Measurements from ENCODE around the gene APOBEC3A. TPM values are rescaled to one million over a fixed set of nuclear protein-coding genes. Genes with fewer than 3 reads are reported as not detected.

The APOBEC3A gene
- total and polyA plus RNA-seq, 2 of the 13 experiments (the other 11 are each of a cell fraction or from before 2014, with no cell fraction given): not detected

DNA sequence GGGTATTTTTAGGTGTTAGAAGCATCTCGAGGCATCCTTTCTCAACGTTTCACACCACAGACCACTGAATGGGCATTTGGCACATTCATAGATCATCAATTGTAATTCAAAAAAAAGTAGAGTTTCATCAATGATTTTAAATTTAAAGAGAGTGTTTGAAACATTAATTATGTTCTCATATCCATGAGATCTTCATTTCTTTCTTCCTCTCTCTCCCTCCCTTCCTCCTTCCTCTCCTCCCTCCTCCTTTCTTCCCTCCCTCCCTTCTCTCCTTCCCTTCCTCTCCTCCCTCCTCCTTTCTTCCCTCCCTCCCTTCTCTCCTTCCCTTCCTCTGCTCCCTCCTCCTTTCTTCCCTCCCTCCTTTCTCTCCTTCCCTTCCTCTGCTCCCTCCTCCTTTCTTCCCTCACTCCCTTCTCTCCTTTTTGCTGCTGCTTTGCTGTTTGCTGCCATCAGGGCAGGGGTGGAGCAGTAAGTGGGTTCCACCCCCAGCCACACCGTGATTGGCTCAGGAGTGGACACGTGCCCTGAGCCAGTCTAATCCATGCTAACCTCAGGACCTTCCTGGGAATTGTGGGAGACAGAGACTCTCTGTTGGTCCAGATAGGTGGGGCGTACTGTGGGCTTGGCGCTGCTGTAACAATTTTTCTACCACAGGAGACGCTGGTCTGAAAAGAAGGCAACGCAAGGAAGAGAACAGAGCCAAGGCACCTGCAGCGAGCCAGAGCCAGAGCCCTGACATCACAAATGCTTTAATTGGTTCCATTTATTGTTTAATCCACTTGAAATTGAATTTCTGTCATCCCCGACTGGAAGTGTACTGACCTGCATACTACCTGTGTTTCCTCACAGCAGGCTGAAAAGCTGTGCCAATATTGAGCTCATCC, 33.7 kb upstream of the APOBEC3A start (continued):
- TF ChIP-seq, protein P1, sequence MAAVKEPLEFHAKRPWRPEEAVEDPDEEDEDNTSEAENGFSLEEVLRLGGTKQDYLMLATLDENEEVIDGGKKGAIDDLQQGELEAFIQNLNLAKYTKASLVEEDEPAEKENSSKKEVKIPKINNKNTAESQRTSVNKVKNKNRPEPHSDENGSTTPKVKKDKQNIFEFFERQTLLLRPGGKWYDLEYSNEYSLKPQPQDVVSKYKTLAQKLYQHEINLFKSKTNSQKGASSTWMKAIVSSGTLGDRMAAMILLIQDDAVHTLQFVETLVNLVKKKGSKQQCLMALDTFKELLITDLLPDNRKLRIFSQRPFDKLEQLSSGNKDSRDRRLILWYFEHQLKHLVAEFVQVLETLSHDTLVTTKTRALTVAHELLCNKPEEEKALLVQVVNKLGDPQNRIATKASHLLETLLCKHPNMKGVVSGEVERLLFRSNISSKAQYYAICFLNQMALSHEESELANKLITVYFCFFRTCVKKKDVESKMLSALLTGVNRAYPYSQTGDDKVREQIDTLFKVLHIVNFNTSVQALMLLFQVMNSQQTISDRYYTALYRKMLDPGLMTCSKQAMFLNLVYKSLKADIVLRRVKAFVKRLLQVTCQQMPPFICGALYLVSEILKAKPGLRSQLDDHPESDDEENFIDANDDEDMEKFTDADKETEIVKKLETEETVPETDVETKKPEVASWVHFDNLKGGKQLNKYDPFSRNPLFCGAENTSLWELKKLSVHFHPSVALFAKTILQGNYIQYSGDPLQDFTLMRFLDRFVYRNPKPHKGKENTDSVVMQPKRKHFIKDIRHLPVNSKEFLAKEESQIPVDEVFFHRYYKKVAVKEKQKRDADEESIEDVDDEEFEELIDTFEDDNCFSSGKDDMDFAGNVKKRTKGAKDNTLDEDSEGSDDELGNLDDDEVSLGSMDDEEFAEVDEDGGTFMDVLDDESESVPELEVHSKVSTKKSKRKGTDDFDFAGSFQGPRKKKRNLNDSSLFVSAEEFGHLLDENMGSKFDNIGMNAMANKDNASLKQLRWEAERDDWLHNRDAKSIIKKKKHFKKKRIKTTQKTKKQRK (IDR thresholded peaks at IDR 0.05; ENCODE audit: low read length): no peak
- TF ChIP-seq CBX1 (IDR thresholded peaks at IDR 0.05; ENCODE audit: low read depth): peak; percentile 40
- peak; percentile 80 for TF ChIP-seq ZNF143 (CRISPR knock-in tag; IDR thresholded peaks at IDR 0.05)
- no peak for TF ChIP-seq XBP1 (CRISPR knock-in tag; IDR thresholded peaks at IDR 0.05)
- no peak for TF ChIP-seq HOXA5 (CRISPR knock-in tag; IDR thresholded peaks at IDR 0.05)
- TF ChIP-seq ZNF883 (CRISPR knock-in tag; IDR thresholded peaks at IDR 0.05; ENCODE audit: not compliant biosample characterization): no peak
- TF ChIP-seq MAFF (IDR thresholded peaks at IDR 0.05; ENCODE audit: low read depth, low read length): no peak
- TF ChIP-seq, protein P2, sequence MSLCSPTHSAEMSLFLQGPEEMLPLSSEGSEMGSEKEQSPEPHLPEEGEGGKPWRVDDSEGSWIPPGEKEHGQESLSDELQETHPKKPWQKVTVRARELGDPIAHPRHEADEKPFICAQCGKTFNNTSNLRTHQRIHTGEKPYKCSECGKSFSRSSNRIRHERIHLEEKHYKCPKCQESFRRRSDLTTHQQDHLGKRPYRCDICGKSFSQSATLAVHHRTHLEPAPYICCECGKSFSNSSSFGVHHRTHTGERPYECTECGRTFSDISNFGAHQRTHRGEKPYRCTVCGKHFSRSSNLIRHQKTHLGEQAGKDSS (CRISPR knock-in tag; IDR thresholded peaks at IDR 0.05; ENCODE audit: borderline replicate concordance, low read depth): 0 out of 2 replicates have a peak, but pooled peaks have one; percentile 21
- TF ChIP-seq, protein P3, sequence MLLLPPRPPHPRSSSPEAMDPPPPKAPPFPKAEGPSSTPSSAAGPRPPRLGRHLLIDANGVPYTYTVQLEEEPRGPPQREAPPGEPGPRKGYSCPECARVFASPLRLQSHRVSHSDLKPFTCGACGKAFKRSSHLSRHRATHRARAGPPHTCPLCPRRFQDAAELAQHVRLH (CRISPR knock-in tag; IDR thresholded peaks at IDR 0.05; ENCODE audit: borderline replicate concordance, low read depth): no peak
- TF ChIP-seq REL (CRISPR knock-in tag; conservative IDR thresholded peaks at IDR 0.05): no peak
- TF ChIP-seq GATAD2A (CRISPR knock-in tag; IDR thresholded peaks at IDR 0.05): no peak
- TF ChIP-seq MAZ (IDR thresholded peaks at IDR 0.05; ENCODE audit: borderline replicate concordance, low read depth, low read length): no peak
- TF ChIP-seq MAZ (CRISPR knock-in tag; IDR thresholded peaks at IDR 0.05; ENCODE audit: low read depth): no peak
- TF ChIP-seq ZNF572 (CRISPR knock-in tag; IDR thresholded peaks at IDR 0.05): no peak
- no peak for TF ChIP-seq SMAD1 (CRISPR knock-in tag; IDR thresholded peaks at IDR 0.05; ENCODE audit: borderline replicate concordance, low read depth)
- no peak for TF ChIP-seq CHCHD3 (CRISPR knock-in tag; IDR thresholded peaks at IDR 0.05)
- TF ChIP-seq, protein P4, sequence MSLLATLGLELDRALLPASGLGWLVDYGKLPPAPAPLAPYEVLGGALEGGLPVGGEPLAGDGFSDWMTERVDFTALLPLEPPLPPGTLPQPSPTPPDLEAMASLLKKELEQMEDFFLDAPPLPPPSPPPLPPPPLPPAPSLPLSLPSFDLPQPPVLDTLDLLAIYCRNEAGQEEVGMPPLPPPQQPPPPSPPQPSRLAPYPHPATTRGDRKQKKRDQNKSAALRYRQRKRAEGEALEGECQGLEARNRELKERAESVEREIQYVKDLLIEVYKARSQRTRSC (CRISPR knock-in tag; IDR thresholded peaks at IDR 0.05; ENCODE audit: low read depth): no peak
- TF ChIP-seq MTA3 (CRISPR knock-in tag; IDR thresholded peaks at IDR 0.05): no peak
- no peak for TF ChIP-seq MED13 (CRISPR knock-in tag; IDR thresholded peaks at IDR 0.05)
- TF ChIP-seq ZNF605 (CRISPR knock-in tag; IDR thresholded peaks at IDR 0.05): no peak
- TF ChIP-seq SMAD3 (CRISPR knock-in tag; IDR thresholded peaks at IDR 0.05): no peak
- no peak for TF ChIP-seq MIER2 (CRISPR knock-in tag; IDR thresholded peaks at IDR 0.05)
- TF ChIP-seq NPAS2 (CRISPR knock-in tag; IDR thresholded peaks at IDR 0.05; ENCODE audit: borderline replicate concordance): no peak
- no peak for TF ChIP-seq ZSCAN31 (CRISPR knock-in tag; IDR thresholded peaks at IDR 0.05; ENCODE audit: low read depth)
- no peak for TF ChIP-seq SUZ12 (IDR thresholded peaks at IDR 0.05; ENCODE audit: low read depth, low read length)
- no peak for TF ChIP-seq ZNF224 (CRISPR knock-in tag; IDR thresholded peaks at IDR 0.05)
